ENCODE data around the gene GRIK4. TPM values are rescaled to one million over a fixed set of nuclear protein-coding genes. Genes with fewer than 3 reads are reported as not detected.

GRIK4 gene
- total and polyA plus RNA-seq, 4 donors, result 0.05 to 0.25 (median 0.06) TPM; not detected in 1

DNA sequence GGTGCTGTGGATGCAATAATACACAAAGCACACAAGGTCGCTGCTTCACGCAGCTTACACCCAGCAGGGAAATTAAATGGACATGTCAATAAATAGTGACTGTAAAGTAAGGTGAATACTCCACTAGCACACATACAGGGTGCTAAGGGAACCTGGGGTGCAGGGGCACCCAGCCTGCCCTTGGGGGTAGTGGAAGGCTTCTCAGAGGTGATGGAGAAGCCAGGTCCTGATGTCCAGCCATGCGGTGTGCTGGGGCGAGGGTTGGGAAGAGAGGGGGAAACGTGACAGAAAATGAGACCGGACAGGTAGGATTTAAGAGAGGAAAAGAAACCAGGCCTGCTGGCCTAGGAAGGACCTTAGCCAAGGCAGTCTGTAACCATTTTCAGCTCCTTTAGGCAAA lies 200.5 kb downstream of the GRIK4 start (continued):
- TF ChIP-seq HNF4A (conservative IDR thresholded peaks at IDR 0.05) (no peak), YY1 (IDR thresholded peaks at IDR 0.05) (no peak), FOXA1 (IDR thresholded peaks at IDR 0.05) (no peak)
- TF ChIP-seq, protein P1, sequence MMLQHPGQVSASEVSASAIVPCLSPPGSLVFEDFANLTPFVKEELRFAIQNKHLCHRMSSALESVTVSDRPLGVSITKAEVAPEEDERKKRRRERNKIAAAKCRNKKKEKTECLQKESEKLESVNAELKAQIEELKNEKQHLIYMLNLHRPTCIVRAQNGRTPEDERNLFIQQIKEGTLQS (IDR thresholded peaks at IDR 0.05), result no peak

DNA sequence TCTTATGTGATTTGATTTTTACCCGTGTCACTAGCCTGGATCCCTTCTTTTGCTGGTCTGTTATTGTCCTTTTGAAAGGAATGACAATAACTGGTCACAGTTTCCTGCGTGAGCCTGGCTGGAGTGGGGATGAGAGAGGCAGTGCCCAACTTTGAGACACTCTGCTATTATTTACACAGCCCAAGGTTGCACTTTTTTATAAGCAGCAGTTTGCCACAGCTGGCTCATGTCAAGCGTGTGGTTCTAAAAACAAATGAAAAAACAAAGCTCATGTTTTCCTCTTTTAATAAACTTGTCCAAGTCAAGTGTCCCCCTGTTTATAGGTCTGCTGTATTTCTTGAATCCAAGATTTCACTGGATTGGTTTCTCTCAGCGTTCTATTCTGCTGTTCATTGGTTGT lies 201.3 kb downstream of the GRIK4 start:
- no peak for TF ChIP-seq RXRA (IDR thresholded peaks at IDR 0.05)
- TF ChIP-seq HNF4A (conservative IDR thresholded peaks at IDR 0.05), result no peak
- TF ChIP-seq SP1 (IDR thresholded peaks at IDR 0.05), result no peak
- TF ChIP-seq, protein P2, sequence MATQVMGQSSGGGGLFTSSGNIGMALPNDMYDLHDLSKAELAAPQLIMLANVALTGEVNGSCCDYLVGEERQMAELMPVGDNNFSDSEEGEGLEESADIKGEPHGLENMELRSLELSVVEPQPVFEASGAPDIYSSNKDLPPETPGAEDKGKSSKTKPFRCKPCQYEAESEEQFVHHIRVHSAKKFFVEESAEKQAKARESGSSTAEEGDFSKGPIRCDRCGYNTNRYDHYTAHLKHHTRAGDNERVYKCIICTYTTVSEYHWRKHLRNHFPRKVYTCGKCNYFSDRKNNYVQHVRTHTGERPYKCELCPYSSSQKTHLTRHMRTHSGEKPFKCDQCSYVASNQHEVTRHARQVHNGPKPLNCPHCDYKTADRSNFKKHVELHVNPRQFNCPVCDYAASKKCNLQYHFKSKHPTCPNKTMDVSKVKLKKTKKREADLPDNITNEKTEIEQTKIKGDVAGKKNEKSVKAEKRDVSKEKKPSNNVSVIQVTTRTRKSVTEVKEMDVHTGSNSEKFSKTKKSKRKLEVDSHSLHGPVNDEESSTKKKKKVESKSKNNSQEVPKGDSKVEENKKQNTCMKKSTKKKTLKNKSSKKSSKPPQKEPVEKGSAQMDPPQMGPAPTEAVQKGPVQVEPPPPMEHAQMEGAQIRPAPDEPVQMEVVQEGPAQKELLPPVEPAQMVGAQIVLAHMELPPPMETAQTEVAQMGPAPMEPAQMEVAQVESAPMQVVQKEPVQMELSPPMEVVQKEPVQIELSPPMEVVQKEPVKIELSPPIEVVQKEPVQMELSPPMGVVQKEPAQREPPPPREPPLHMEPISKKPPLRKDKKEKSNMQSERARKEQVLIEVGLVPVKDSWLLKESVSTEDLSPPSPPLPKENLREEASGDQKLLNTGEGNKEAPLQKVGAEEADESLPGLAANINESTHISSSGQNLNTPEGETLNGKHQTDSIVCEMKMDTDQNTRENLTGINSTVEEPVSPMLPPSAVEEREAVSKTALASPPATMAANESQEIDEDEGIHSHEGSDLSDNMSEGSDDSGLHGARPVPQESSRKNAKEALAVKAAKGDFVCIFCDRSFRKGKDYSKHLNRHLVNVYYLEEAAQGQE (IDR thresholded peaks at IDR 0.05), result no peak
- no peak for TF ChIP-seq JUND (IDR thresholded peaks at IDR 0.05)
- no peak for TF ChIP-seq GABPA (IDR thresholded peaks at IDR 0.05 in 1 of 2, conservative IDR thresholded peaks at IDR 0.05 in 1 of 2)
- no peak for TF ChIP-seq HNF4G (IDR thresholded peaks at IDR 0.05)
- TF ChIP-seq YY1 (IDR thresholded peaks at IDR 0.05), result no peak
- TF ChIP-seq, protein P3, sequence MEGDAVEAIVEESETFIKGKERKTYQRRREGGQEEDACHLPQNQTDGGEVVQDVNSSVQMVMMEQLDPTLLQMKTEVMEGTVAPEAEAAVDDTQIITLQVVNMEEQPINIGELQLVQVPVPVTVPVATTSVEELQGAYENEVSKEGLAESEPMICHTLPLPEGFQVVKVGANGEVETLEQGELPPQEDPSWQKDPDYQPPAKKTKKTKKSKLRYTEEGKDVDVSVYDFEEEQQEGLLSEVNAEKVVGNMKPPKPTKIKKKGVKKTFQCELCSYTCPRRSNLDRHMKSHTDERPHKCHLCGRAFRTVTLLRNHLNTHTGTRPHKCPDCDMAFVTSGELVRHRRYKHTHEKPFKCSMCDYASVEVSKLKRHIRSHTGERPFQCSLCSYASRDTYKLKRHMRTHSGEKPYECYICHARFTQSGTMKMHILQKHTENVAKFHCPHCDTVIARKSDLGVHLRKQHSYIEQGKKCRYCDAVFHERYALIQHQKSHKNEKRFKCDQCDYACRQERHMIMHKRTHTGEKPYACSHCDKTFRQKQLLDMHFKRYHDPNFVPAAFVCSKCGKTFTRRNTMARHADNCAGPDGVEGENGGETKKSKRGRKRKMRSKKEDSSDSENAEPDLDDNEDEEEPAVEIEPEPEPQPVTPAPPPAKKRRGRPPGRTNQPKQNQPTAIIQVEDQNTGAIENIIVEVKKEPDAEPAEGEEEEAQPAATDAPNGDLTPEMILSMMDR (IDR thresholded peaks at IDR 0.05; ENCODE audit: low read depth, low read length, missing input control), result no peak
- no peak for TF ChIP-seq NR2F2 (IDR thresholded peaks at IDR 0.05)
- TF ChIP-seq TAF1 (conservative IDR thresholded peaks at IDR 0.05), result no peak
- TF ChIP-seq, protein P1 (IDR thresholded peaks at IDR 0.05), result no peak
- no peak for TF ChIP-seq FOXA2 (IDR thresholded peaks at IDR 0.05)
- TF ChIP-seq, protein P4, sequence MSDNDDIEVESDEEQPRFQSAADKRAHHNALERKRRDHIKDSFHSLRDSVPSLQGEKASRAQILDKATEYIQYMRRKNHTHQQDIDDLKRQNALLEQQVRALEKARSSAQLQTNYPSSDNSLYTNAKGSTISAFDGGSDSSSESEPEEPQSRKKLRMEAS (IDR thresholded peaks at IDR 0.05), result no peak
- no peak for TF ChIP-seq FOXA1 (IDR thresholded peaks at IDR 0.05)
- TF ChIP-seq RAD21 (IDR thresholded peaks at IDR 0.05), result no peak
- TF ChIP-seq, protein P5, sequence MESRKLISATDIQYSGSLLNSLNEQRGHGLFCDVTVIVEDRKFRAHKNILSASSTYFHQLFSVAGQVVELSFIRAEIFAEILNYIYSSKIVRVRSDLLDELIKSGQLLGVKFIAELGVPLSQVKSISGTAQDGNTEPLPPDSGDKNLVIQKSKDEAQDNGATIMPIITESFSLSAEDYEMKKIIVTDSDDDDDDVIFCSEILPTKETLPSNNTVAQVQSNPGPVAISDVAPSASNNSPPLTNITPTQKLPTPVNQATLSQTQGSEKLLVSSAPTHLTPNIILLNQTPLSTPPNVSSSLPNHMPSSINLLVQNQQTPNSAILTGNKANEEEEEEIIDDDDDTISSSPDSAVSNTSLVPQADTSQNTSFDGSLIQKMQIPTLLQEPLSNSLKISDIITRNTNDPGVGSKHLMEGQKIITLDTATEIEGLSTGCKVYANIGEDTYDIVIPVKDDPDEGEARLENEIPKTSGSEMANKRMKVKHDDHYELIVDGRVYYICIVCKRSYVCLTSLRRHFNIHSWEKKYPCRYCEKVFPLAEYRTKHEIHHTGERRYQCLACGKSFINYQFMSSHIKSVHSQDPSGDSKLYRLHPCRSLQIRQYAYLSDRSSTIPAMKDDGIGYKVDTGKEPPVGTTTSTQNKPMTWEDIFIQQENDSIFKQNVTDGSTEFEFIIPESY (IDR thresholded peaks at IDR 0.05), result no peak
- TF ChIP-seq EGR1 (IDR thresholded peaks at IDR 0.05; ENCODE audit: low read depth in 2 of 2), result no peak
- Histone ChIP-seq H3K36me3 (ENCODE audit: control insufficient read depth in 4 of 4, insufficient read depth in 3 of 4, low read depth in 1 of 4, low read length in 3 of 4) (no peaks in the 10 kb centered on the region), H3K9me3 (ENCODE audit: control insufficient read depth in 4 of 4, low read length in 3 of 4) (peaks cover 0 to 3% (median 1%) of the 10 kb centered on the region in 4 donors), H3K4me3 (ENCODE audit: low read depth in 1 of 3, low read length in 3 of 3) (no peak overlapping the region), H3K27me3 (ENCODE audit: control insufficient read depth in 4 of 4, insufficient read depth in 4 of 4, low read length in 3 of 4) (no peaks in the 10 kb centered on the region), H3K4me1 (ENCODE audit: control insufficient read depth in 4 of 4, insufficient read depth in 4 of 4, low read length in 3 of 4) (no peaks in the 10 kb centered on the region), H3K27ac (ENCODE audit: low read depth in 1 of 2, low read length in 2 of 2) (no peak overlapping the region), H3K9ac (ENCODE audit: low read depth in 1 of 2, low read length in 2 of 2) (no peak overlapping the region)
- WGBS, result 86% methylated on average over 4 of the region's 4 CpGs
- DNase-seq (ENCODE audit: low spot score), result no peak

All from liver (tissue), 9 donors.